ENCODE measurements around the gene SNX19.
"Not testable (repeated sequence)": the region's sequence is repeated elsewhere in the genome, so short reads cannot be mapped to it uniquely, and the experiment has no call there.

Gene SNX19

DNA sequence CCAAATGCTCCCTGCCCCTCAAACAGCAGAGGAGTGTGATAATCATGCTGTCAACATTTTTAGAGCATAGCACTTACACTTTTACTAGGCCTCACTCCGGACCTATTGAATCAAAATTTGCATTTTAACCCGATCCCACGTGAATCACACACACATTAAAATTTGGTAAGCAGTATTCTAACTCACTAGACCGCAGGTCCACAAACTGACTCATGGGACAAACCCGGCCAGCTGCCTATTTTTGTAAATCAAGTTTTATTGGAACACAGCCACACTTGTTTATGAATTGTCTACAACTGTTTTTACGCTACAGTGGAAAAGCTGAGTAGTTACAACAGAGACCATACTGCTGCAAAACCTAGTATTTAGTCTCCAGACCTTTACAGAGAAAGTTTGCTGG lies 43.3 kb downstream of the SNX19 start:
- no peak for DNase-seq (ENCODE audit: low read depth in 2 of 2, low spot score in 1 of 2)

DNA sequence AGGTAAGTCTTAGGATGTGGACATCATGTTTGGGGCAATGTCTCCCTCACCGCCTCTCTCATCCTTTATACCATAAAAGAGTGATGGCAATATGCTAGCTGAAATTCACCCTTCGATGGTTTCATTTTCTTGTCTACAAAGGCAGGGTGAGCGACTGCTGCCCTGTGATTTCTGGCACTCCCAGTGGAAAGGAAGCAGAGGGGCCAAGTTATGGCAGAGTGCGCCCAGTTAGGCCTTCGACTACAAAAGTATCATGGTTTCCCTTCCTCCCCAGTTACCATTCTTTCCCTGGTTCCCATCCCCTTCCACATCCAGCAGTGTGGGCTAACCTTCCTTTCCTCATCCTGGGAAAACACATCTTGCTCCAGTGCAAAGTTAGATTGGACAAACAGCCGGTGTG lies 43.8 kb downstream of the SNX19 start:
- DNase-seq (ENCODE audit: low read depth in 2 of 2, low spot score in 1 of 2) = no peak

DNA sequence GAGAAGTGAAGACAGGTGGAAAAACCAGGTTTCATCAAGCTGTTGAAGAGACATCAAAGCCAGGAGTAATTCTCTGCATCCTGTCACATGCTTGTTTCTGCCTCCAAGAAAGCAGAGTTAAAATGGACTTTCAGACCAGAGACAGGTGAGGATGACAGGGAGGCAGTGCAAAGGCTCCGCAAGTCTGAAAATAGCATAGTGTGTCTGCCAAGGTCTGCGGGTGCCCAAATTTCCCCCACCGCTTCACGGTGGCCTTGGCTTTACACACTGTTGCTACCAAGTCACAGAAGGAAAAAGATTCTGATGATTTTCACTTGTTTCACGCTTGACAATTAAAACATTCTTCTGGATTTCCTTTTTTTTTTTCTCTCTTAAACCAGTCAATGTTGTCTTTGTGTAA lies 44.2 kb downstream of the SNX19 start:
- DNase-seq (ENCODE audit: low read depth in 2 of 2, low spot score in 1 of 2) = no peak

DNA sequence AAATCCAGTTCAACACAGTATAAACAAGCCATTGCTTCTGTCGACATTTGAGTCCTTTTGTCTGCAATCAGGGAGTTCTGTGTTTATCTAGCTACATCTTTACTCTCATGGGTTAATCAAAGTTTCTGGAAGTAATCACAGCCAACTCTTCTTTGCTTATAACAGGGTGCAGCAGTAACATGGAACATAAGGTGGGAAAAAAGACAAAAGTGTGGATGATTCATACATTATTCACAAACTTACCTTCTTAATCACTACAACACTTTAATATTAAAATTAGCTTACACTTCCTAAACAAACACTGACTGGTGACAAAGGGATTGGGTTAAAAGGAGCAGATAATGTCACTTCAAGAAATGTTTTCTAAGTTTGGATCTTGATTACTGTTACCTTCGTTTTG lies 44.7 kb downstream of the SNX19 start:
- no peak for DNase-seq (ENCODE audit: low read depth in 2 of 2, low spot score in 1 of 2)

DNA sequence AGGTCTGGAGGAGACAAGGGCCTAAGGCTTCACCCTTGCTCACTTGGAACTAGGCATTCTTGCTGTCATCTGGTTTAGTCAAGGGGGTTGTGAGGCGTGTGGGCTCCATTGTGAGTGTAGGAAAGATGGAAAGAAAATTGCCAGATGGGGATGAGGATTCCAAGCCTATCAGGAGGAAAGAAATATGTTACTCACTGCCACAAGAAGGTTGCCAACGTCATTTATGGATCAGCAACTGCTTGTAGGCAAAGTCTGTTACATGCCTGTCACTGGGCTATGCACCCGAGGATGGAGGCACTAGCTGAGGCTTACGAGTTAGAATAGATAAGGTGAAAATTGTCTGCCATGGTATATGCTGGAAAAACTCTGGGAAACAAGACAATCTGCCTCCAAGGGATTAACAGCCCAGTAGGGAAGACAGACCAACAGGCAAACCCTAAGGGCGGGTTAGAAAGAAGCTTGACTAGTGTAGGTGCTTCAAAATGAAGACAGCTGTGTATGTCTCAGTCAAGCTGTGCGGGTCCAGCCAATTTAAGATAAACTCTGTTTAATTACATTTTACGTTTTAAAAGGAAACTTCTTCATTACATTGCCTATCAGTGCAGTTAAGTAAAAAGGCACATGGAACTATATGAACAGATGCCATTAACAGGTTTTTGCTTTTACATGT lies 47.4 kb downstream of the SNX19 start:
- DNase-seq (ENCODE audit: low read depth in 2 of 2, low spot score in 1 of 2) = no peak

DNA sequence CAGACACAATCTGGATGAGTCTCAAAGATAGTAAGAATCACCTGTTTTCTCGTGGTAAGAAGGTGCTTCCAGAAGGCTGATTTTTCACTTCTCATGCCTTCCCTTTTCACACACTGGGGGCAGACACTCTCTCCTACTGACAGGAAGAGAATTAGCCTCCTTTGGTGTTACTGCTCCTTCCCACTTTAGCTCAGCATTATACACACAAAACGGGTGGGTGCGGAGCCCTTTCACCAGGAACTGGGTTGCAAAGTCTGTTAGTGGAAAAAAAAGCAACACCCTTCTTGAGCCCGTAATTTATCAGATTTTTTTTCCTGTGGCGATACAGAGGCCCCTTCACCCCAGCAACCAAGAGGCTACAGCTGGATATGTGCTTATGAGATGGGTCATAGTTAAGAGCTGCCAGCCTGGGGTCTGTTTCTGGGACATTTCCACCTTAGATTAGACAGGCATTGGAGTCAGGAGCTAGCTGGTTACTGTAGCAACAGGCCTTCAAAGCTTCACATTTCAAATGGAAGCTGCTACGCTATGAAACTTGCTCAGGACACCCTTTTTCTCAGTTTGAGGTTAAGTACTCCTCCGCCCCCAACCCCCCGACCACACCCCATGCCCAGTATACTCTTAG lies 48.1 kb downstream of the SNX19 start:
- DNase-seq (ENCODE audit: low read depth in 2 of 2, low spot score in 1 of 2) = no peak

DNA sequence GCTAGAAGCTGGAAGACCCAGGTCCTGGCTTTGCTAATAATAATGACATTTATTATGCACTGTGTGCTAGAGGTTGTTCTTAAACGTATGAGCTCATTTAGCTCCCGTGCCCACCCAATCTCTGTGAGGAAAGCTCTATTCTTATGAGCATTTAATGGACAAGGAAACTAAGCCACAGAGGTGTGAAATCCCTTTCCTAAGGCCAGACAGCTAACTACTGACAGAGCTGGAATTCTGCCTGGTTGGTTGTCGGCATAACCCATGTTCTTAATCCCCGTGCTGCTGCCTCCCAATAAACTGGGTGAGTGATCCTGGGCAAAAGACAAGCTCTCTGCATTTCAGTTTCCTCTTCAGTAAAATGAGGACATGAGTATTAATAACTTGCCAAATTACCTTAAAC lies 49.4 kb downstream of the SNX19 start:
- no peak for DNase-seq (ENCODE audit: low read depth in 2 of 2, low spot score in 1 of 2)

DNA sequence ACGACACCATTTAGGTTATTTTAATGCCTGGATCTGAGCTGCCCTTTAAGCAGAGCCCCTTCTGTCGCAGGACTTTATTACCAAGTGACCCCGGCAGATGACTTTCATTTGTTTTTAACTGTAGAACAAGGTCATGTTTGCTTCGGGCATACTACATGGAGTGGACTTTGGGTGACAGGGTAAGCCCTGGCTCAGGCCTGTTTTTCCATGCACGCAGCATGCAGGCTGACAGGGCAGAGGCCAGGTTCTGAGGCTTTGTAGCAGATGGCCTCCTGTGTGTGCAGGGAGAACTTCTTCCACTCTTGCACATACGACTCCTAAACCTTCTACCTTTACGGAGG lies 50.5 kb downstream of the SNX19 start:
- no peak for DNase-seq (ENCODE audit: low read depth in 2 of 2, low spot score in 1 of 2)

DNA sequence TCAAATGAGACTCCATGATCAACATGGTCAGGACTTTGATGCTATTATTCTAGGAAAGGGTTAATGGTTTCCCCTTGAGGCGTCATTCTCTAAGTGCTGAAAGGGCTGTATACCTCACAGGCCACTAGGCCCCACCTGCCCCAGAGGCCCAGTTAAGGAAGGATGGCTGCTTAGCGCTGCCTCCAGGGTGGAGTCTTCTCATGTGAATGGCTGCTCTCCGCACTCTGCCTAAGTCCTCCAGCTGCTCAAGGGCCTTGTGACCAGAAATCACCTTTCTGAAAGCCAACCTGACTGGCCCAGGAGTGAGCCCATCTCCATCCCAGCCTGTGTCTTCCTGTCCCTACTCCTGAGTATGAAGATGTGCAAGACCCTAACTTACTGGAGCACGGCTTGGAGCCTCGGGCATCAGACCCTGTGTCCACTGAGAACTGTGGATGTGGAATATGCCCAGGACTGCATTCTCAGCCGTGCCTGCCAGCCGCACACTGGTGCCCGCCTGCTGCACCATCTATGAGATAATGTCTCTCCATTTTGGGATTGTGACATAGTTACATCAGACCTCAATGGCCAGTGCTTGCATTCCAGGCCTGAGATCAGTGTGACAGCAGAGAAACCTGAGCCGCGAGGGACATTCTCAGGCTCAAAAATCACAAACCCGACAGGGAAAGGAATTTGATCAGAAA lies 51.0 kb downstream of the SNX19 start:
- DNase-seq (ENCODE audit: low read depth in 2 of 2, low spot score in 1 of 2) = no peak

DNA sequence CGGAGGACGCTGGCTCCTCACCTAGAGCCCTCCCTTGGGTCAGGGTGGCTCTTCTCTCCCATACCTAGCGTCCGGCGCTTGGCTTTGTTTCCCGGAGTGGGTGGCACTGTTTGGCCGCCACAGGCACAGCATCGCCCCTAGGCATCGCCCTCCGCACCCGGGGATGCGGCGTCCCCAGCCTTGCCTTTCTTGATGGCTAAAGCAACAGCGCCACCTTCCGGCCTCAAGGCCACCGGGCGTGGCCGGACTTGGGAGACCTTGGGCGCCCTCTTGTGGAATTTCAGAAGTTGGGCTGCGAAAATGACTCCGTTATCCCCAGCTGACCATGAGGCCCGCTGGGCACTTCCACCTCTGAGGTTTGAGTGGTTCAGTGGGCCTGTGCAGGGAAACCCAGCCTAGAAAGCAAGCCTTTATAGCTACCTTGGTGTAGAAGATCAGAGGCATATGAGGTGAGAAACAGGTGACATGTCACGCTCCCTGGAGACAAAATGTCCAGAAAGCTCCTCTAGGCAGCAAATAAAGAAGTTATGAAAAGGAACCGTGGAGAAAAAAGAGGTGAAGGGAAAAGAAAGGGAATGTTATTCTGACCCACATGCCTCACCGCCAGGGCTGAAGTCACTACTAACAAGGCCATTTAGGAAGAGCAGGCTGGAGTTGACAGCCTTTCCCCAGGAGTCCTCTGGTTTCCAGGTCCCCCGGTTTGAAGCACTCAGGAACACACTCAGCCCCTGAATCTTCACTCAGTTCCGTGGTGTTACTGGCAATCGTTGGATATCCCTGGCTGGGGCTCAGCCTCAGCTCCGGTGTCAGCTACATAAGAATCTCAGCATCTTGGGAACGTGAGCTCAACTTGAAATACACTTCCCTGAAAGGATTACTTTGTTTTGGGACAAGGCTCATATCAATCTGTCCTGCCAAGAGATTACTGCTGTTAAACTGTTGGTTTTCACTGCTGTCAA lies 54.1 kb downstream of the SNX19 start:
- DNase-seq (ENCODE audit: low read depth in 2 of 2, low spot score in 1 of 2) = peak; percentile 67 to 75

DNA sequence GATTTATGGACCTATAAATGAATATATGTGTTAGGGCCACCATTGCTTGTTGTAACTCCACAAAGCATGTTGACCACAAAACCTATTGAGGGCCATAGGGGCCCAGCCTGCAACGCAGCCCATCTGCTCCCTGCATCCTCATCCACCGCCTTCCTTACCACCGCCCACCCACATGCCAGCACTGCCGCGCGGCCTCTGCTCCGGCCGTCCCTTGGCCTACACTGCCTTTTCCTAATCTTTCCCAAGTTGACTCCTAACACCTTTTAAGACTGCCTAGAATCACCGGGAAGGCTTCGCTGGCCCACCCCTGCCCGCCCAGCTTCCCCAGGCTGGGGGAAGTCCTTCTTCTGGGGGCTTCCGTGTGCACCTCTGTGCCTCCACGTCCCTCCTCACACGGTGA lies 55.0 kb downstream of the SNX19 start:
- no peak for DNase-seq (ENCODE audit: low read depth in 2 of 2, low spot score in 1 of 2)

DNA sequence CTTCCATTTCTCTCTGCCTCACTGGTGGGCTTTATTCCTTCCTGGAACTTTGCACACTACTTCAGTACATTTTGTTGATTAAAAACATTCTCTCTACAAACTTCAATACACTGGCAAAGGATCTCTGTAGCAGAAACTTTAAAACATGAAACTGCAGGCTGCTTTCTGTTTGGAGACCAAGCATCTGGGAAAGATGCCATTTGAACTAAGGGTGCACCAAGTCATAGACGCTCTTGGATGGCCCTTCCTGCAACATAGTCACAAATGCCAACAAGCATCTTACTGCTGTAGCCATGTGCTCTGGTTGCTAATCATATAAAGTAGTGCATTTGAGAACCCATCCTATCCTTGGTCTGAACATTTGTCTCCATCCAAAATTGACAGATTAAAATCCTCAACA lies 56.4 kb downstream of the SNX19 start:
- DNase-seq (ENCODE audit: low read depth in 2 of 2, low spot score in 1 of 2) = no peak

DNA sequence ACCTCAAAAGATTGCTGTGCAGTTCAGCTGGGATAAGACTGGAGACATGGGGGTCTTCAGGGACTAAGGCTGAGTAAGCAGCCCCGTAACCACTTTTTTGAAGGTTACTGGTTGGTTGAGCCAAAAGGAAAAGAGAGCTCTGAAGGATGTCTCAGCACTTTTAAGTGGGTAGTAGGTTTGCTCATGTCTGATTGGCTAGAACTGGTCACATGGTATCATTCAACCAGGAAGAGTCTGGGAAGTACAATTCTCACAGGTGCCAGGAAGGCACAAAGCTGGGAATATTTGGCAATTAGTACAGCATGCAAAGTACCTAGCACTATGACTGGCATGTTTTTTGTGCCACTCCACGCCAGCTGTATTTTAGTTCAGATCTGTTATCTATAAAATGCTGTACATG lies 58.1 kb downstream of the SNX19 start:
- no peak for DNase-seq (ENCODE audit: low read depth in 2 of 2, low spot score in 1 of 2)

DNA sequence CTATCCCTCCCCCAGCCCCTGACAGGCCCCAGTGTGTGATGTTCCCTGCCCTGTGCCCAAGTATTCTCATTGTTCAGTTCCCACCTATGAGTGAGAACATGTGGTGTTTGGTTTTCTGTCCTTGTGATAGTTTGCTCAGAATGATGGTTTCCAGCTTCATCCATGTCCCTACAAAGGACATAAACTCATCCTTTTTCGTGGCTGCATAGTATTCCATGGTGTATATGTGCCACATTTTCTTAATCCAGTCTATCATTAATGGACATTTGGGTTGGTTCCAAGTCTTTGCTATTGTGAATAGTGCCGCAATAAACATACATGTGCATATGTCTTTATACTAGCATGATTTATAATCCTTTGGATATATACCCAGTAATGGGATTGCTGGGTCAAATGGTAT lies 60.6 kb downstream of the SNX19 start:
- not testable (repeated sequence) for DNase-seq (ENCODE audit: low read depth in 2 of 2, low spot score in 1 of 2)

DNA sequence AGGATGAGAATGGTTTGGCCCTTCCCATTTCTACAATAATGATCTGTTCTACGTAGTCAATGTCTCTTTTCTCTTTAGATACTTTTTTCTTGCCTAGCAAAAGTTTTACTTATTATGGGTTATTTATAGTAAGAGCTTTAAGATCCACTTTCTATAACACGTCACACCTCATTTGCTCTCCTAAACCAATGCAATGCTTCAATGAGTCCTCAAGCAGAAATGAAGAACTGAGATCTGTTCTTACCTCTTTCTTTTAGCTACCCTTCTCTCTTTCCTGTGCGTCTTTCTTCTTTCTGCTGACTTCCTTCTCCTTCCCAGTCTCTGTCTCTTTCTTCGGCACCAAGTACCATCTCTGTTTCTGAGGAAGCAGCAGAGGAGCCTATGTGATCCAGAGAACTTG lies 61.8 kb downstream of the SNX19 start:
- DNase-seq (ENCODE audit: low read depth in 2 of 2, low spot score in 1 of 2) = no peak

DNA sequence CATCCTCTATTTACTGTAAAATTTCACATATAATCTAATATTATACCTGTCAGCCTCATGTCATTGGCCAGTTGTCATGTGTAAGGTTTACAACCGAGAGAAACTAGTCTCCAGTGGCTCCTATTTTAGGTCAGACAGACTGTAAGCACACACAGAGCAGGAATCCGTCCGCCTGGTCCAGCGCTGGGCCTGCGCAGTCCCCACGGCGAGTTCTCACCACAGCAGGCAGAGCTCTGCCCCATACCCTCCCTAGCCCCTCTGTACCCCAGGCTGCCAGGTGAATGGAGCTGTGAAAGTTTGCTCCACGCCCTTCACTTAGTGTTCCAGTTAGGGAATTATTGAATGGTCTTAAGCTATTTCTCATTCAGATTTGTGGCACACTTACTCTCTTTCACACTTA lies 63.7 kb downstream of the SNX19 start:
- DNase-seq (ENCODE audit: low read depth in 2 of 2, low spot score in 1 of 2) = no peak

DNA sequence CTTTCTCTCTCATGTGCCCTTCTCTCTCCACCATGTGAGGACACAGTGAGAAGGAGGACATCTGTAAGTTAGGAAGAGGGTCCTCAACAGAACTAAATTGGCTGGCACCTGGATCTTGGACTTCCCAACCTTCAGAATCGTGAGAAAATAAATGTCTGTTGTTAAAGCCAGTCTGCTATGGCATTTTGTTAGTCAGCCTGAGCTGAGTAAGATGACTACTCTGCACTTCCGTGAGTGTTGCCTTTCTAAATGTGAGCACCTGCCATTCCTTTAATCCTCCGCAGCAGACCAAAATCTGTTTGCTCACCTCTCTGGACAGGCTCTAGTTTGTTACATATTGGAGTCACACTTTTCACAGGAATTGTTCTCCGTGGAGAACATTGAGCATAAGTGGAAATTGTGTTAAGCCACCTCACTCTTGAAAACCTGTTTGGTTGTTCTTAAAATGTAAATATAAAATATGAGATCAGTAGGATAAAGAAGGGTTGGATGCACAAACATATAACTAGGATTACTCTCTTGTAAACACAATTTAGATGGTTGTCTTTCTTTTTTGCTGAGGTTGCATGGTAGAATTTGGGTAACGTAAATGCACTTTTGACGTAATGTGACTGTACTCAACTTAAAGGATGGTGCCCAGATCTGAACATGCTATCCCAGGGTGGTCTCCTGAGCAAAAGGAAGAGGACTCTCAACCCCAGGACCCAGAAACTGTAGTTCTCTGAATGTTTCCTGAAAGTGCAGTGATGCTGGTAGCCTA lies 65.9 kb downstream of the SNX19 start:
- DNase-seq (ENCODE audit: low read depth in 2 of 2, low spot score in 1 of 2) = no peak

DNA sequence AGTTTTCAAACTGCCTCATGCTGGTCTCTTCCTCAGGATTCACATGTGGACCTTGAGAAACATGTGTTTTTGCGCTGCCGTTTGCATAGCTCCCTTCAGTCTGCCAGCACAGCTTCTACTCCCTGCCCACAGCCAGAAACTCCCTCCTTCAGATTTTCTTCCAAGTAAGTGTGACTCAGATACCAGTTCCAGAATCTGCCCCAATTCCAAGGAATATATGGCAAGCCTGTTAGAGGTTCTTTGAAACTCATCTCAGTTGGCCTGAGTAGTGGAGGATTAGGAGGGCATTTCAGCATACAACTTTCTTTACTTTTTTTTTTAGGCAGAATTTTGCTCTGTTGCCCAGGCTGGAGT lies 67.1 kb downstream of the SNX19 start:
- no peak for DNase-seq (ENCODE audit: low read depth in 2 of 2, low spot score in 1 of 2)

DNA sequence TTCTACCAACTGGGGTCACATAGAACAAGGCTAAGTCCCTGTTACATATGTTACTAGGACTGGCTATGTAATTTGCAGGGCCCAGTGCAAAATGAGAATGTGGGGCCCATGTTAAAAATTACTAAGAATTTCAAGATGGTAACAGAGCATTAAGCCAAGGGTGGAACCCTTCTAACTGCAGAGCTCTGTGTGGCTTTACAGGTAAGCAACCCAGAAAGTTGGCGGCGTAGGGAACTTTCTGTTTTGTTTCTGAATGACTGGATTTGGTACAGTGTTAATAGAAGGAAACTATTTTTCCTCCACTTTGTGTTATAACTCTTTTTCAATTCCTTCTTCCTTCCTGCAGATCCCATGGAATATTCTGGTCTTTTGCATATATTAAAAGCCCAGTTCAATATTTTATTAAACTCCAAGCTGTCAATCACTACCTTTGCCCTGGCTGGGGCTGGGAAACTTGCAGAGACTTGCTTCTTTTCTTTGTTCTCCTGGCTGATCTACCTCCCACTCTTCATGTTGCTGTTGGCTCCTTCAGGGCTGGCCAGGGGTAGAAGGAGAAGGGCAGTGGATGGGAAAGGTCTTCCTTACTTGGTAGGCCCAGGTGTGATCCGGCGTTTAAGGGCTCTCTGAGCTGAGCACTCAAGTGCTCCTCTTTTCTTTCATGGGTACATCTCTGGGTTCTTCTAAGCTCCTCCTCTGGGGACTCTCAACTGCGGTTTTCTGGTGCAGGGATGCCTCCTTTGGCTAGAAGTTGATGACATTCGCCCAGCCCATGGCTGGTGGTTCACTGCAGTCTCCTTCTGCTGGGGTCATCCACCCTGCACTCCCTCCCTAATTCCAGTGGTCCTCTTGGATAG lies 67.7 kb downstream of the SNX19 start:
- no peak for DNase-seq (ENCODE audit: low read depth in 2 of 2, low spot score in 1 of 2)

DNA sequence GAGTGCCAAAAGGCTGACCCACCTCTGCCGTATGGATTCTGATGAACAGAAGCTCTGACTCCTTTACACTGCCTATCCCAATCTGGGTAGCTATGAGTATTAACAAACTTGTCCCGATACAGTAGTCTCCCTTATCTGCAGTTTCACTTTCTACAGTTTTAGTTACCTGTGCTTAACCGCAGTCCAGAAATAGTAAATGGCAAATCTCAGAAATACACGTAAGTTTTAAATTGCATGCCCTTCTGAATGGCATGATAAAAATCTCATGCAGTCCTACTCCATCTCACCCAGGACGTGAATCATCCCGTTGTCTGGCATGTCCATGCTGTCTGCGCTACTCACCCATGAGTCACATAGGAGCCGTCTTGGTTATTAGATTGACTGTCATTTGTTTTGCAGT lies 68.8 kb downstream of the SNX19 start:
- no peak for DNase-seq (ENCODE audit: low read depth in 2 of 2, low spot score in 1 of 2)

Data from stimulated activated CD8-positive, alpha-beta memory T cell treated with anti-CD3 and anti-CD28 coated beads, Interleukin-4, amount 100 ng/mL, for 1 hour (primary cell).